ENCODE results near the gene ARHGAP10. TPM values are rescaled to one million over a fixed set of nuclear protein-coding genes. Genes with fewer than 3 reads are reported as not detected.

The ARHGAP10 gene
- total RNA-seq, 1 experiment from 2014 or later: 9.0 TPM

- no peaks in the 10 kb centered on the region for H3F3A ChIP-seq (ENCODE audit: low read length, unreplicated experiment)
- H3K9me2 ChIP-seq (replicated peaks; ENCODE audit: low read length): no peaks in the 10 kb centered on the region
- peaks cover 24% of the 10 kb centered on the region for H3K79me2 ChIP-seq (ENCODE audit: low read length)
- H3K36me3 ChIP-seq (ENCODE audit: low read depth, low read length): no peaks in the 10 kb centered on the region
- no peak overlapping the region for H3K9ac ChIP-seq (ENCODE audit: low read length)
- no peak overlapping the region for H2AFZ ChIP-seq (ENCODE audit: low read length)
- ChIA-PET CTCF (no interaction called here), POLR2A (ENCODE audit: unreplicated experiment) (no interaction called here)
- no peaks in the 10 kb centered on the region for H4K20me1 ChIP-seq (ENCODE audit: low read length)
- no TSS peak for BruUV-seq (replicated peaks)
- H3K27ac ChIP-seq (ENCODE audit: low read length): peak overlapping the region; percentile 62; the same call in 1 of the 2 replicates
- DNase-seq: peak; percentile 39
- peaks cover 42% of the 10 kb centered on the region for H3K4me1 ChIP-seq (ENCODE audit: insufficient read depth, low read length)
- H3K4me2 ChIP-seq (ENCODE audit: low read length): no peak overlapping the region
- H3K9me3 ChIP-seq (ENCODE audit: low read length): no peaks in the 10 kb centered on the region
- TF ChIP-seq, protein P1, sequence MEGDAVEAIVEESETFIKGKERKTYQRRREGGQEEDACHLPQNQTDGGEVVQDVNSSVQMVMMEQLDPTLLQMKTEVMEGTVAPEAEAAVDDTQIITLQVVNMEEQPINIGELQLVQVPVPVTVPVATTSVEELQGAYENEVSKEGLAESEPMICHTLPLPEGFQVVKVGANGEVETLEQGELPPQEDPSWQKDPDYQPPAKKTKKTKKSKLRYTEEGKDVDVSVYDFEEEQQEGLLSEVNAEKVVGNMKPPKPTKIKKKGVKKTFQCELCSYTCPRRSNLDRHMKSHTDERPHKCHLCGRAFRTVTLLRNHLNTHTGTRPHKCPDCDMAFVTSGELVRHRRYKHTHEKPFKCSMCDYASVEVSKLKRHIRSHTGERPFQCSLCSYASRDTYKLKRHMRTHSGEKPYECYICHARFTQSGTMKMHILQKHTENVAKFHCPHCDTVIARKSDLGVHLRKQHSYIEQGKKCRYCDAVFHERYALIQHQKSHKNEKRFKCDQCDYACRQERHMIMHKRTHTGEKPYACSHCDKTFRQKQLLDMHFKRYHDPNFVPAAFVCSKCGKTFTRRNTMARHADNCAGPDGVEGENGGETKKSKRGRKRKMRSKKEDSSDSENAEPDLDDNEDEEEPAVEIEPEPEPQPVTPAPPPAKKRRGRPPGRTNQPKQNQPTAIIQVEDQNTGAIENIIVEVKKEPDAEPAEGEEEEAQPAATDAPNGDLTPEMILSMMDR (conservative IDR thresholded peaks at IDR 0.05; ENCODE audit: low read depth, low read length): no peak
- TF ChIP-seq EZH2phosphoT487 (IDR thresholded peaks at IDR 0.05; ENCODE audit: borderline replicate concordance, low read length): no peak
- TF ChIP-seq EZH2 (IDR thresholded peaks at IDR 0.05; ENCODE audit: low read length, unreplicated experiment): no peak
- intact Hi-C loops (cut with micrococcal nuclease): loop anchor here (5.0 kb wide), 1 partner anchor 94 kb away; no protein-coding TSS in a partner anchor
- H3K27me3 ChIP-seq (ENCODE audit: low read length): no peaks in the 10 kb centered on the region
- H3K4me3 ChIP-seq (ENCODE audit: low read length): no peak overlapping the region
- no peak for ATAC-seq
These were observed 41.6 kb downstream of the ARHGAP10 start for GRCh38 chr4:147773261-147774184.

DNA sequence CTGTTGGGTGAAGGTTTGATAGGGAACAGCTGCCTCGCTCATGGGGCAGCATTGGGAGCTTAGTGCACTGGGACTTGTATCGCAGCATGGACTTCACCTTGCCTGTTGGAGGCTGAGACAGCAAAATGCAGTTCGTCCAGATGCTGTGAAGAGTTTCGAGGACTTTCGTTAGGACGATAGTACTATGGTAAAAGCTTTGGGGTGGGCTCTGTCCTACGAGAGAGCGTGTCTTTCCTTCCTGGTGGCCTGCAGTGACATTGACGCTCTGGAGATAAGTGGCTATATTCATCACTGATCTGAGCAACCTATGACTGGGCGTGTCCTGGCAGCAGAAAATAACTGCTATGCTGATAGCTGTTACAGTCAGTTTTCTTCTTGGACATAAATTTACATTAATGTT, 44.8 kb downstream of the ARHGAP10 start:
- H2AFZ ChIP-seq (ENCODE audit: low read length): no peak overlapping the region
- no peak overlapping the region for H3K9ac ChIP-seq (ENCODE audit: low read length)
- ATAC-seq: no peak
- DNase-seq: no peak
- intact Hi-C loops (cut with micrococcal nuclease): no loop called here
- H3K9me3 ChIP-seq (ENCODE audit: low read length): no peaks in the 10 kb centered on the region
- no peaks in the 10 kb centered on the region for H3K27me3 ChIP-seq (ENCODE audit: low read length)
- no peak for TF ChIP-seq EZH2 (IDR thresholded peaks at IDR 0.05; ENCODE audit: low read length, unreplicated experiment)
- no peak for TF ChIP-seq EZH2phosphoT487 (IDR thresholded peaks at IDR 0.05; ENCODE audit: borderline replicate concordance, low read length)
- TF ChIP-seq, protein P1 (conservative IDR thresholded peaks at IDR 0.05; ENCODE audit: low read depth, low read length): no peak
- ChIA-PET CTCF (interaction anchor here (0.6 kb wide), 1 partner anchor 1837 kb away, joined by 3 read pairs; no protein-coding TSS in a partner anchor), POLR2A (ENCODE audit: unreplicated experiment) (no interaction called here)
- no peak overlapping the region for H3K27ac ChIP-seq (ENCODE audit: low read length)
- H3K9me2 ChIP-seq (replicated peaks; ENCODE audit: low read length): no peaks in the 10 kb centered on the region
- H3K4me3 ChIP-seq (ENCODE audit: low read length): no peak overlapping the region
- no peaks in the 10 kb centered on the region for H3K36me3 ChIP-seq (ENCODE audit: low read depth, low read length)
- no peak overlapping the region for H3K4me2 ChIP-seq (ENCODE audit: low read length)
- H3F3A ChIP-seq (ENCODE audit: low read length, unreplicated experiment): no peaks in the 10 kb centered on the region
- peaks cover 20% of the 10 kb centered on the region for H3K79me2 ChIP-seq (ENCODE audit: low read length)
- BruUV-seq (replicated peaks): no TSS peak
- no peaks in the 10 kb centered on the region for H4K20me1 ChIP-seq (ENCODE audit: low read length)
- peaks cover 32% of the 10 kb centered on the region for H3K4me1 ChIP-seq (ENCODE audit: insufficient read depth, low read length)
